OCI-LY7 (cell line): ENCODE data around the gene CAPN10. TPM values are rescaled to one million over a fixed set of nuclear protein-coding genes. Genes with fewer than 3 reads are reported as not detected.

Experiments used
- BruUV-seq: library from RNA; stranded (reverse); fragments of 400-500 nt; replicated peaks from 2 replicates; lab custom pipeline; 2021; lab: Mats Ljungman, UMichigan
- CTCF ChIA-PET: fragments of 300-600 bp; sonication (Branson Sonifier 250); formaldehyde crosslinking; loops from one replicate; lab custom pipeline; 2022; ENCODE audit warnings: antibody characterized with exemption; ENCODE audit not compliant: unreplicated experiment; lab: Charles Lee
- POLR2A ChIA-PET: fragments of 300-600 bp; sonication (Branson Sonifier 250); formaldehyde crosslinking; loops from one replicate; lab custom pipeline; 2022; ENCODE audit warnings: antibody characterized with exemption; lab: Charles Lee
- DNase-seq: peaks from one replicate; pipeline ENCODE4 v3.0.0-alpha.2; 2015; ENCODE audit warnings: low spot score
- H2AFZ ChIP-seq: fragments of 200-600 bp; sonication (generic), shearing (Covaris generic); 2 replicates; pipeline ENCODE4 v1.6.1; 2014; ENCODE audit warnings: mild to moderate bottlenecking, antibody characterized with exemption, low read length, moderate library complexity
- H3K27ac ChIP-seq: fragments of 200-600 bp; sonication (generic); 2 replicates; pipeline ENCODE4 v1.5.1; 2014; ENCODE audit warnings: mixed run types, low read depth, mild to moderate bottlenecking, moderate library complexity, low read length, inconsistent platforms; ENCODE audit not compliant: poor library complexity, severe bottlenecking
- H3K36me3 ChIP-seq: fragments of 200-600 bp; sonication (generic); 2 replicates; pipeline ENCODE4 v1.6.1; 2014; ENCODE audit warnings: mild to moderate bottlenecking, antibody characterized with exemption, low read length, moderate library complexity, mixed read lengths; ENCODE audit not compliant: insufficient read depth
- H3K4me1 ChIP-seq: fragments of 200-600 bp; sonication (generic); 2 replicates; pipeline ENCODE4 v1.5.1; 2014; ENCODE audit warnings: mild to moderate bottlenecking, low read length; ENCODE audit not compliant: insufficient read depth, poor library complexity, severe bottlenecking
- H3K4me2 ChIP-seq: fragments of 200-600 bp; sonication (generic); 2 replicates; pipeline ENCODE4 v1.6.1; 2014; ENCODE audit warnings: mild to moderate bottlenecking, low read length
- H3K4me3 ChIP-seq: fragments of 200-600 bp; sonication (generic); 2 replicates; pipeline ENCODE4 v1.5.1; 2014; ENCODE audit warnings: mild to moderate bottlenecking, low read depth, low read length; ENCODE audit not compliant: poor library complexity, severe bottlenecking
- H3K79me2 ChIP-seq: fragments of 200-600 bp; sonication (generic); 2 replicates; pipeline ENCODE4 v1.6.1; 2016; ENCODE audit warnings: low read depth, mild to moderate bottlenecking, low read length, moderate library complexity, mixed read lengths; ENCODE audit not compliant: insufficient read depth
- H3K9me2 ChIP-seq: fragments of 200-600 bp; sonication (generic); 2 replicates; pipeline ENCODE4 v1.6.1; 2016; ENCODE audit warnings: mild to moderate bottlenecking, low read length, mixed read lengths; ENCODE audit not compliant: insufficient read depth
- H3K9me3 ChIP-seq: fragments of 200-600 bp; sonication (generic); 2 replicates; pipeline ENCODE4 v1.6.1; 2014; ENCODE audit warnings: mild to moderate bottlenecking, mixed run types, low read length, mixed read lengths
- H4K20me1 ChIP-seq: fragments of 200-600 bp; sonication (generic); 2 replicates; pipeline ENCODE4 v1.6.1; 2014; ENCODE audit warnings: mild to moderate bottlenecking, antibody characterized with exemption, low read length, moderate library complexity, mixed read lengths; ENCODE audit not compliant: insufficient read depth
- CTCF ChIP-seq: fragments of 200-600 bp; sonication (generic); conservative IDR thresholded peaks from 2 replicates; pipeline ENCODE4 v1.5.1; 2014; ENCODE audit warnings: mild to moderate bottlenecking, antibody characterized with exemption, low read length, moderate library complexity, mixed read lengths
- EZH2phosphoT487 ChIP-seq: fragments of 200-600 bp; sonication (generic); IDR thresholded peaks from 2 replicates; pipeline ENCODE4 v1.6.1; 2018; ENCODE audit warnings: low read depth, borderline replicate concordance, mild to moderate bottlenecking, mixed run types, antibody characterized with exemption, low read length, moderate library complexity, mixed read lengths
- intact Hi-C: fragments of 100-400 bp; cut with micrococcal nuclease; formaldehyde crosslinking; loops from one replicate; pipeline ENCODE4 v1.10.0; 2022; ENCODE audit not compliant: unreplicated experiment
- total RNA-seq, 2 experiments: library from RNA; depleted of rRNA in 1 of 2; stranded (reverse); fragments of >200 nt in 1 of 2; shearing (Covaris generic) in 1 of 2; gene quantifications; 2 replicates each; pipeline ENCODE4 v1.2.3, GENCODE V29; 2014 to 2022

CAPN10 gene
- total RNA-seq, 2 experiments from 2014 or later: 70.6 to 78.1 TPM

DNA sequence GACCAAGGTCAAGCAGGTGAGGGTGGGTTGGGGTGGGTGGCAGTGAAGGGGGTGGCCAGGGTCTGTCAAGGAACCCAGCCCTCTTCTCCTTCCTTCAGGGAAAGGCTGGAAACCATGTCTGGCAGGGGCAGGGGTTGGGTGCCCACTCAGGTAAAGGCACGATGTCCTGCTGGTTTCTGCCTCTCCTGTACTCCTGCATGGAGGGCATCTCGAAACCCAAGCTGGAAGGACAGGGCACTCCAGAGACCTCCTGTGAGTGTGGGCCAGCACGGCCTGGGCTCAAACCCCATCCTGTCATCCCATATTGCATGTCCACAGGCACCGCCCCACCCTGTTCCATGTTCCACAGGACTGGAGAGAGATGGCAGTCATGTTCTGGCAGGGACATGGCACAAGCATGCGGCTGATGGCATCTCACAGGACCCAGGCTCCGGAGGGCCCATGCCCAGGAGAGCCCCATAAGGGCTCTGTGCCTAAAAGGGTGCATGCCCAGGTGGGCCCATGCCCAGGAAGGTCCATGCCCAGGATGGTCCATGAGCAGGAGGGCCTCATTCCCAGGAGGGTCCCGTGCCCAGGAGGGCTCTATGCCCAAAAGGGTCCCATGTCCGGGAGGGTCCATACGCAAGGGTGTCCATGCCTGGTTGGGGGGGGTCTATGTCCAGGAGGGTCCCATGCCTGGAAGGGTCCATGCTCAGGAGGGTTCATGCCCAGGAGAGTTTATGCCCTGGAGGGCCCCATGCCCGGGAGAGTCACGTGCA is 45.2 kb downstream of the CAPN10 start:
- Histone ChIP-seq H3K9me2 (no peaks in the 10 kb centered on the region), H3K79me2 (no peaks in the 10 kb centered on the region), H3K36me3 (no peaks in the 10 kb centered on the region), H2AFZ (no peak overlapping the region), H3K4me3 (no peak overlapping the region), H4K20me1 (no peaks in the 10 kb centered on the region), H3K4me1 (no peaks in the 10 kb centered on the region), H3K9me3 (peaks cover 9% of the 10 kb centered on the region; the same call in 1 of the 2 replicates), H3K4me2 (no peak overlapping the region), H3K27ac (no peak overlapping the region)
- TF ChIP-seq CTCF (no peak), EZH2phosphoT487 (no peak)
- DNase-seq: no peak
- no TSS peak for BruUV-seq
- POLR2A ChIA-PET: no interaction called here
- CTCF ChIA-PET: no interaction called here
- intact Hi-C loops: no loop called here

DNA sequence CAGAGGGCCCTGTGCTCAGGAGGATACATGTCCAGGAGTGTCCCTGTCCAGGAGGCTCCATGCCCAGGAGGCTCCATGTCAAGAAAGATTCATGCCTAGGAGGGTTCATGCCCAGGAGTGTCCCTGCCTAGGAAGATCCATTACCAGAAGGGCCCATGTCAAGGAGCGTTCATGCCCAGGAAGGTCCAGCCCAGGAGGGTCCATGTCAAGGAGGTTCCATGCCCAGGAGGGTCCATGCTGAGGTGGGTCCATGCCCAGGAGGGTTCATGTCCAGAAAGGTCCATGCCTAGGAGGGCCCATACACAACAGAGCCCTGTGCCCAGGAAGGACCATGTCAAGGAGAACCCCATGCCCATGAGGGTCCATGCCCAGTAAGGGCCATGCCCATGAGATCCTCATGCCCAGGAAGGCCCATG is 45.8 kb downstream of the CAPN10 start:
- no peak overlapping the region for H3K27ac ChIP-seq
- H3K4me1 ChIP-seq: no peaks in the 10 kb centered on the region
- ChIA-PET POLR2A (no interaction called here), CTCF (no interaction called here)
- BruUV-seq: no TSS peak
- H3K4me3 ChIP-seq: no peak overlapping the region
- no peak for DNase-seq
- no peaks in the 10 kb centered on the region for H3K36me3 ChIP-seq
- H3K9me3 ChIP-seq: peaks cover 9% of the 10 kb centered on the region; the same call in 1 of the 2 replicates
- intact Hi-C loops: no loop called here
- H3K9me2 ChIP-seq: no peaks in the 10 kb centered on the region
- no peak overlapping the region for H3K4me2 ChIP-seq
- H2AFZ ChIP-seq: no peak overlapping the region
- H4K20me1 ChIP-seq: no peaks in the 10 kb centered on the region
- TF ChIP-seq CTCF: no peak
- H3K79me2 ChIP-seq: no peaks in the 10 kb centered on the region

- intact Hi-C loops: no loop called here
- TF ChIP-seq EZH2phosphoT487 (no peak), CTCF (no peak)
- no peaks in the 10 kb centered on the region for H4K20me1 ChIP-seq
- H3K27ac ChIP-seq: no peak overlapping the region
- H3K9me2 ChIP-seq: no peaks in the 10 kb centered on the region
- H3K79me2 ChIP-seq: no peaks in the 10 kb centered on the region
- H3K4me3 ChIP-seq: no peak overlapping the region
- H2AFZ ChIP-seq: no peak overlapping the region
- ChIA-PET CTCF (no interaction called here), POLR2A (no interaction called here)
- no TSS peak for BruUV-seq
- H3K36me3 ChIP-seq: no peaks in the 10 kb centered on the region
- H3K4me1 ChIP-seq: no peaks in the 10 kb centered on the region
- H3K9me3 ChIP-seq: peaks cover 9% of the 10 kb centered on the region; the same call in 1 of the 2 replicates
- no peak overlapping the region for H3K4me2 ChIP-seq
- DNase-seq: no peak
These were observed 48.8 kb downstream of the CAPN10 start for GRCh38 chr2:240635121-240635997.
